H1 (cell line): ENCODE measurements around the gene ZNF451.

ENCODE experiments used
- CBX5 ChIP-seq: fragments of 300-800, 300-1000 bp; sonication (generic); IDR thresholded peaks from 2 replicates; pipeline ENCODE4 v1.7.1; 2016; ENCODE audit warnings: antibody characterized with exemption, low read length, low read depth
- EZH2 ChIP-seq: fragments of 200-600 bp; sonication (generic); IDR thresholded peaks from 2 replicates; pipeline ENCODE4 v1.7.1; 2012; ENCODE audit warnings: low read depth, mild to moderate bottlenecking, moderate library complexity, low read length, inconsistent platforms; ENCODE audit not compliant: severe bottlenecking
- POLR2A ChIP-seq, 2 experiments: IDR thresholded peaks; 1 replicate in 1 of 2; 2 replicates in 1 of 2; pipeline ENCODE4 v1.6.1; 2011; ENCODE audit warnings: low read depth in 2 of 2, low read length in 2 of 2, mild to moderate bottlenecking in 2 of 2; ENCODE audit errors: control extremely low read depth in 1 of 2
- RFX5 ChIP-seq: IDR thresholded peaks from 2 replicates; pipeline ENCODE4 v1.6.1; 2011; ENCODE audit warnings: low read depth, low read length, improper control_type of control experiment, borderline replicate concordance
- TAF7 ChIP-seq: optimal IDR thresholded peaks from 2 replicates; pipeline ENCODE3; 2011; ENCODE audit warnings: low read depth, mild to moderate bottlenecking, inconsistent platforms, low read length, moderate library complexity, borderline replicate concordance
- ZNF274 ChIP-seq: IDR thresholded peaks from 2 replicates; pipeline ENCODE4 v1.7.0; 2012; ENCODE audit warnings: low read length, borderline replicate concordance; ENCODE audit errors: extremely low read depth

GRCh38 chr6:57205550-57206328 is 115.8 kb downstream of the ZNF451 start:
- no peak for TF ChIP-seq RFX5
- no peak for TF ChIP-seq CBX5
- no peak for TF ChIP-seq ZNF274
- TF ChIP-seq POLR2A (IDR thresholded peaks at IDR 0.05; ENCODE audit: control extremely low read depth in 1 of 2, low read depth in 2 of 2, low read length in 2 of 2): no peak
- TF ChIP-seq EZH2: no peak
- TF ChIP-seq TAF7: no peak
